Activated T-cell treated with anti-CD3 and anti-CD28 coated beads for 48 hours (primary cell): Measurements from ENCODE around the gene EXD2.
"Not testable (repeated sequence)": the region's sequence is repeated elsewhere in the genome, so short reads cannot be mapped to it uniquely, and the experiment has no call there.

ENCODE experiments used
- DNase-seq: peaks from one replicate; pipeline ENCODE4 v3.0.0-alpha.2; 2020; ENCODE audit warnings: low read depth

Gene EXD2

DNA sequence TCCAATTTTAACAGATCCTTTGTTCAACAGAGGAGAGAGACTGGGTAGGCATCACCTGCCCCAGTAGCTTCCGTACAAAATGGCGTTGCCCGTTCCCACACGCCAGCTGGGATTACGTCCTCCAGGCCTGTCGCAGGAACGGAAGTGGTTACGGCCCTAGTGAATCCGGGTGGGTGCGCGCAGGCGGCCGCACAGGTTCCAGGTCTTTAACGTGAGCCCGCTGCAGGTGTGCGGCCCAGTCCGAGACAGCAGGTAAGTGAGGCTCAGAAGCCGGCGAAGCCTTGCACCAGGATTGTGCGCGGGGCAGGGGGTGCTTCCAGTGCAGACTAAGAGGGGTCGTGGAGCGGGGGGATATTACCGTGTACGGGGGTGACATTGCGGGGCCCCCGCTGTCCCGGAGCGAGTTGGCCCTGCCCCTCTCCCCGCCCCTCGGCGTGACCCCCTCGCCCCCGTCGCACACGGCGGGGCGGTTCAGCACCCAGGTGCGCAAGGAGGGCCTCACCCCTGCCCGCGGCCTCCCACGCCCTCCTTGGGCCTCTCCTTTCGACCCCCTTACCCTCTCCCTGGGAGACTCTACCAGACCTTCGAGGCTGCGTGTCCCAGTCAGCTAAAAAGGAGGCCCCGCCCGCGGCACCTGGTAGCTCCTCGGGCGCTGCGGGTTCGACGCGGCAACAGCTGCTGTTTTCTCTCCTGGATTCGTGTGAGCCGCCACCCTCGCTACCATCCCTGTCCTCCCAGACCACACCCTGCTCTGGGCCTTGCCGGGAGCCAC, at the start of gene EXD2:
Gene EXD2, plus strand, starts transcription at position 159 of the 772 bp plus-strand sequence. CDS start 17,973 bp downstream, outside the sequence.
- peak; percentile 74 for DNase-seq

DNA sequence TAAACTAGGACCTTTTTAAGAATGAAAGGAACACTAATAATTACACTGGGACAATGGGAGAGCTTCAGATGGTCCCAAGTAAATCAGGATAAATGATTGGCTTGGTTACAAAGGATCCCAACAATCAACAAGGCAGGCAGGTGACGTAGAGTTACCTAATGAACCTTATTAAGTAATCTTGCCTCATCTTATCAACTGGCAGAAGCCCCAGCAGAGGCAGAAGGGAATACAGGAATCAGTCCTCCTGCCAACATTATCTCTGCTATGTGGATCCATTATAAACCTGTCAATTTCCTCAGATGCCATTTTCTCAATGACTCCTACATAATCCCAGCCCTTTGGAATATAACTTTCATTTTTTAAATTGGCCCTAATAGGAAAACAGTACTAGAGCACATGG, 49.7 kb upstream of the EXD2 start:
- DNase-seq, result no peak

GRCh38 chr14:69142101-69142500, 49.2 kb upstream of the EXD2 start:
- no peak for DNase-seq

- no peak for DNase-seq
Measured at GRCh38 chr14:69149461-69150244, 41.6 kb upstream of the EXD2 start.

DNA sequence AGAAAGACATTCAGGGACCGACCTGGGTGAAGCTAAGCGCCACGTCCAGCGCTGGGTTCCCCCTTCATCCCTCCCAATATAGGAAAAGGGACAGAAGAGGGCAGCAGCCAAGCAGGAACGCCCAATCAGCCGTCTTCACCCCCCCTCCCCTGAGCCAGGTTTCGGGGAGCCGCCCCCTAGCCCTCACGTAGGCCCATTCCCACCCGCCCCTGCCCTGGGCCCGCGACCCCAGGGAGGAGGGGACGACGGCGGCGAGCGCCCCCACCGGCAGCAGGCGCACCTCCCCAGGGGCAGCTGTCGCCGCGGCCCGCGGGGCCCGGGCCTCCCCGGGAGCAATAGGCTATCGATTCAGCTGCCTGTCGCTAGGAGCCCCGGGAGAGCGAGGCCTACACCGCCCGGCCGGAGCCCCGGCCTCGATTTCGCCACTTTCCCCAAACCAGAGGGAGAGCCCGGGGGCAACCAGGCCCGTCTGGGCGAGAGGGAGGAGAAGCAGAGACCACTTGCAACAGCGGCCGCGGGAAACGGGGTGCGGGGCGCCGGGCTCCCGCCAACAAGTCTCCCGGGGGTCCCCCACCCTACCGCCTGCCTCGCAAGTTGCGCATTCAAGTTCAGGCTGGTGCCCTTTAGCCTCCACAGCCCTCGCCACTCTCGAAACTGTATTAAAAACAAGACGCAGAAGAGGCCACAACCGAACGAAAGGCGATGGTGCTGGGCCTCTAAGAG, 39.7 kb upstream of the EXD2 start:
- DNase-seq, result peak; percentile 80

DNA sequence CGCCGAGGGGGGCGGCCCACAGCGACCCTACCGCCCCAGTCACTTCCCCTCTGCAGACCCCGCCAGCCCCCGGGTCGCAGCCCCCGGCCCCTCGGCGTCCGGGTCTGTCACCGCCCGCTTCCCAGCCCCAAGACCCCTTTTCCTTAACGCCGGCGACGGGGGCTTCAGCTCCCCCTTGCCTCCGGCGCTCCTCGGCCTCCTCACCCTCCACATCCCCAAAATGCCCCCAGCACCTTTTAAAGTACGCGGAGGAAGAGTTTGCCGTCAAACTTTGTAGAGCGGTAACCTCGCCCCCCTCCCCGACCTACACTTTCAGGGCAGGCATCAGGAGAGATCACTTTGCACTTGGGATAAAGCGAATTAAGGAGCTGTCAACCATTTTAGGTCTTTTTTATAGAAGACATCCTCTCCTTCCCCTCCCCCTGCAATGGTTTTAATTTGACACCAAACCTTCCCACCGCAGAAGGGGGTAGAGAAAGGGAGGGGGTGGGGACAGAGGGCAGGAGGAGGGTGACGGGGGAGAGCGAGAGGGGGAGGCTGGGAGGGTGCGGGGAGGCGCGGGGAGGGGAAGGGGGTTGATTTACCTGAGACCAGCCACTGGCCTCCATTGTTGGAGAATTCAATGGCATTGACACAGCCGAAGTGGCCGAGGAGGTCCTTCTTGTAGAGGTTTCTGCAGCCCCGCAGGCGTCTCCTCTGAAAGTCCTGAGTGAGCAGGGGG, 39.0 kb upstream of the EXD2 start:
- peak; percentile 21 for DNase-seq

DNA sequence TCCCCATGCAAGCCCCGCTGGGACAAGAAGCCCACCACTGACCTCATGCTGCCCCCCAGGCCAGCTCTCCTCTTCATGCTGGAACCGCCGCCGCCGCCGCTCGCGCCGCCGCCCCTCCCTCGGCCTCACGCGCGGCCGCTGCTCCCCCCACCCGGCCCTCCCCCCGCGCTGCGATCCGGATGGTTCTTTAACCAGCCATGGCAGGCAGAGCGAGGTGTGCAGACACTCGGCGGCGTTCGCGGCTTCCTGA, 38.5 kb upstream of the EXD2 start, which contains the start of gene DCAF5:
Gene DCAF5, minus strand, starts transcription at position 218 of the 250 bp plus-strand sequence. Its CDS starts 141 bp downstream, at position 77.
- DNase-seq, result no peak

GRCh38 chr14:69153152-69153872, 38.0 kb upstream of the EXD2 start:
- peak; percentile 88 for DNase-seq

DNA sequence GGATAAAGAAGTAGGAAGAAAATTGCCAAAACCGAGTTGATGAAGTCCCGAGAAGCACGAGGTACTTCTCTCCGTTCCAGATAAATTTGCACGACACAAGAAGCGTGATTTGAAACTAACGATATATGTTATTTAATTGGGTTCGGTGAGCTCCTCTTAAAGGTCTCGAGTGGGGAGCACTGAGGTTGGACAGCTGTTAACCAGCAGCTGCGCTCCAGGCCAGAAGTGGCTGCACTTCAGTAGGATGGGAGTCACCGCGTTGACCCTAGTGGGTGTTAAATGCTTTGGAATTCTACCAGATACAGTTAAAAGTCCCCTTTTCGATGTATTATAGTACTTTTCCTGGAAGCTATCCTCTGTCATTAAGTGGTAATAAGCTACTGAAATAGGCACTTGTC, 37.4 kb upstream of the EXD2 start:
- DNase-seq, result no peak

DNA sequence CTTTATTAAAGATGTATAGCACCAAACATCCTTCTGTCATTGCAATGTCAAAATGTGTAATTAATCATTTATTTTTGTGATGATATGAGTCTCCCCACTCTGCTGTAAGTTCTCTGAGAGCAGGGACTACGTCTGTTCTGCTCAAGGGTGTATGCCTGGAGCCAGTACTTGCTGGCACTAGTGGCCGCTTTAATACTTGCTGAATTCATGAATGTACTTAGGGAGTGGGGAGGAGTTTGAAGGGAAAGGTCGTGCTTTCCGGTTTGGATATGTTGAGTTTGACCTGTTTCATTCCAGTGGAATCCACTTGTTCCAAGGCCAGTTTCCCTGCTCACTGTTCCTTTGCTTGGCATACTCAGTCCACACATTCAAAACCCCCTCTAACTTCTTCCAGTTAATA, 36.5 kb upstream of the EXD2 start:
- DNase-seq, result no peak

GRCh38 chr14:69156224-69156623, 35.1 kb upstream of the EXD2 start:
- no peak for DNase-seq

- DNase-seq, result no peak
Measured at GRCh38 chr14:69161590-69161989, 29.7 kb upstream of the EXD2 start.

- DNase-seq, result not testable (repeated sequence)
Measured at GRCh38 chr14:69165787-69166186, 25.5 kb upstream of the EXD2 start.

GRCh38 chr14:69170839-69171238, 20.5 kb upstream of the EXD2 start:
- no peak for DNase-seq

- DNase-seq, result no peak
Measured at GRCh38 chr14:69171569-69171968, 19.7 kb upstream of the EXD2 start.

- no peak for DNase-seq
Measured at GRCh38 chr14:69175130-69175529, 16.2 kb upstream of the EXD2 start.

- no peak for DNase-seq
Measured at GRCh38 chr14:69181491-69181890, 9.8 kb upstream of the EXD2 start.

DNA sequence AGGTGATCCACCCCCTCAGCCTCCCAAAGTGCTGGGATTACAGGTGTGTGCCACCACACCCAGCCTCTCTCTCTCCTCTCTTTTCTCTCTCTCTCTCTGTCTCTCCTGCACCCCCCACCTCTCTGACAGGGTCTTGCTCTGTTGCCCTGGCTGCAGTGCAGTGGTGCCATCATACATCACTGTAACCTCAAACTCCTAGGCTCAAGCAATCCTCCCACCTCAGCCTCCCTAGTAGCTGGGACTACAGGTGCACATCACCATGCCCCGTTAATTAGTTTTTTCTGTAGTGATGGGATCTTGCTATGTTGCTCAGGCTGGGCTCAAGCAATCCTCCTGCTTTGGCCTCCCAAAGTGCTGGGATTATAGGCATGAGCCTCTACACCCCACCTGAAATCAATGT, 8.7 kb upstream of the EXD2 start:
- DNase-seq, result not testable (repeated sequence)

DNA sequence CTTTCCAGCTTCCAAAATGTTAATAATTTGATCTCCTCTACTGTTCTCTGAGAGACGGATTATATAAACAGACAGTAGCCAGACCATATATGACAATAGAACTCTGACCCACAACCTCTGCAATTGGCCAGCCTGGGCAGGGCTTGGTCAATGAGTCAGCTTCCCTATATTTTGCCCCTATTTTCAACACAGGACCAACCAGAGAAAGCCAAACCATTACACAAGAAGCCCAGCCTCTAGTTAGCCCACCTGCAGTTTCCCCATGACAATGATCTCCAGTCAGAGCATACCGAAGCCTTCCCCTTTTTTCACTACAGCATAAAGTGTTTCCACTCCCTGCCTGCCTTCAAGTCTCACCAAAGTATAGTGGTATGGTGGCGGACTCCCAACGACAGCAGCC, 7.6 kb upstream of the EXD2 start:
- no peak for DNase-seq

GRCh38 chr14:69190191-69190590, 1.1 kb upstream of the EXD2 start:
- DNase-seq, result no peak

DNA sequence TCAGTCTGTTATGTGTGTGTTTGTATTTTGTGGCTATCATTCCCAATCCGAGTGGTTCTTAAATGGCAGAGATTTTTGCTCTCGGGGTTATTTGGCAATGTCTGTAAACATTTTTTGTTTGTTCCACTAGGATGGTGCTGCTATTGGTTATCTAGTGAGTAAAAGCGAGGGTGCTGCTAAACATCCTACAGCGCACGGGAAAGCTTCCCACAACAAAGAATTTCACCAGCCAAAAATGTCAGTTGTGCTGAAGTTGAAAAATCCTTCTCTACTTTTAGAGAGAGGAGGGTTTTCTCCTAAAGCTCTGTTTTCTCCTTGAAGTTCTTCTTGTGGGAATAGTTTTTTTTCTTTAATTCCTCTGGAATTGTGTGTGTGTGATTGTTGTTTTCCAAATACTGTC, 2.4 kb downstream of the EXD2 start:
- DNase-seq, result no peak

DNA sequence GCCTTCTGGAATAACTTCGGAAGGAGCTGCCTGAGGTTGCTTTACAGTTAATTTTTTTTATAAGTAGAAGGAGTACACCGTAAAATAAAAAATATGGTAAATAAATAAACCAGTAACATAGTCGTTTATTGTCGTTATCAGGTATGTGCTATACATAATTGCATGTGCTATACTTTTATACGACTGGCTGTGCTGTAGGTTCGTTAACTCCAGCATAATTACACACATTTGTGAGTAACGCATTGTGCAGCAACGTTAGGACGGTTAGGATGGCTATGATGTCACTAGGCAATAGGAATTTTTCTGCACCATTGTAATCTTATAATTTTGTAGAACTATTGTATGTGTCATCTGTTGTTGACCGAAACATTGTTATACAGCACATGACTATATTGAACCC, 8.5 kb downstream of the EXD2 start:
- no peak for DNase-seq
